GM23248 (cell line): ENCODE data around the gene CPNE2. TPM values are rescaled to one million over a fixed set of nuclear protein-coding genes. Genes with fewer than 3 reads are reported as not detected.

Source experiments
- DNase-seq: peaks from one replicate; pipeline ENCODE4 v3.0.0-alpha.2; 2015
- H2AFZ ChIP-seq: fragments of 200-600 bp; sonication (generic); 2 replicates; pipeline ENCODE4 v1.6.1; 2016; ENCODE audit warnings: antibody characterized with exemption
- H3F3A ChIP-seq: fragments of 200-600 bp; sonication (generic); 2 replicates; pipeline ENCODE4 v1.6.1; 2016; ENCODE audit warnings: mild to moderate bottlenecking, antibody characterized with exemption, mixed run types; ENCODE audit not compliant: insufficient read depth
- H3K27ac ChIP-seq: fragments of 200-600 bp; sonication (generic); 2 replicates; pipeline ENCODE4 v1.5.1; 2016; ENCODE audit warnings: mild to moderate bottlenecking
- H3K27me3 ChIP-seq: fragments of 200-600 bp; sonication (generic); replicated peaks from 2 replicates; pipeline ENCODE4 v1.6.1; 2016; ENCODE audit warnings: mild to moderate bottlenecking; ENCODE audit not compliant: insufficient read depth
- H3K36me3 ChIP-seq: fragments of 200-600 bp; sonication (generic); 2 replicates; pipeline ENCODE4 v1.6.1; 2016; ENCODE audit warnings: low read depth, mild to moderate bottlenecking
- H3K4me1 ChIP-seq: fragments of 200-600 bp; sonication (generic); 2 replicates; pipeline ENCODE4 v1.6.1; 2016; ENCODE audit warnings: mild to moderate bottlenecking; ENCODE audit not compliant: insufficient read depth
- H3K4me2 ChIP-seq: fragments of 200-600 bp; sonication (generic); one replicate; pipeline ENCODE4 v1.6.1; 2016; ENCODE audit warnings: mild to moderate bottlenecking; ENCODE audit not compliant: unreplicated experiment
- H3K4me3 ChIP-seq: fragments of 200-600 bp; sonication (generic); 2 replicates; pipeline ENCODE4 v1.5.1; 2016; ENCODE audit warnings: mild to moderate bottlenecking
- H3K79me2 ChIP-seq: fragments of 200-600 bp; sonication (generic); 2 replicates; pipeline ENCODE4 v1.6.1; 2016; ENCODE audit warnings: mild to moderate bottlenecking; ENCODE audit not compliant: insufficient read depth
- H3K9ac ChIP-seq: fragments of 200-600 bp; sonication (generic); 2 replicates; pipeline ENCODE4 v1.6.1; 2016; ENCODE audit warnings: mild to moderate bottlenecking
- H3K9me2 ChIP-seq: fragments of 200-600 bp; sonication (generic); 2 replicates; pipeline ENCODE4 v1.6.1; 2016; ENCODE audit warnings: mixed run types, mild to moderate bottlenecking, moderate library complexity; ENCODE audit not compliant: insufficient read depth
- H3K9me3 ChIP-seq: fragments of 200-600 bp; sonication (generic); one replicate; pipeline ENCODE4 v1.6.1; 2017; ENCODE audit warnings: low read depth
- H4K20me1 ChIP-seq: fragments of 200-600 bp; sonication (generic); 2 replicates; pipeline ENCODE4 v1.6.0; 2016; ENCODE audit not compliant: insufficient read depth
- EZH2 ChIP-seq: fragments of 200-600 bp; sonication (generic); IDR thresholded peaks from 2 replicates; pipeline ENCODE4 v1.6.1; 2018; ENCODE audit warnings: antibody characterized with exemption, mild to moderate bottlenecking; ENCODE audit not compliant: insufficient read depth, poor library complexity, severe bottlenecking
- EZH2phosphoT487 ChIP-seq: fragments of 200-600 bp; sonication (generic); IDR thresholded peaks from 2 replicates; pipeline ENCODE4 v1.6.1; 2018; ENCODE audit warnings: antibody characterized with exemption, moderate library complexity, mild to moderate bottlenecking, low read depth; ENCODE audit not compliant: insufficient read depth
- WGBS, 2 experiments: methylation state at CpG; one replicate each; pipeline ENCODE4 v1.1.6; 2015 to 2017; ENCODE audit warnings: low lambda C conversion rate in 2 of 2, low coverage in 1 of 2; ENCODE audit errors: missing lambda C conversion rate in 2 of 2; 5-methylcytosine and 5-hydroxymethylcytosine counted together
- in situ Hi-C: fragments of 300-500 bp; cut with MboI; formaldehyde crosslinking; loops from 2 replicates; pipeline ENCODE4 v1.15.0; 2020
- polyA plus RNA-seq: library from polyadenylated mRNA; unstranded; fragments of >200 nt; fragmentation: Nextera tagmentation; extraction: Ambion mirVana; gene quantifications from 2 replicates; pipeline ENCODE4 v1.2.1, GENCODE V29; 2016
- total RNA-seq: library from RNA; depleted of rRNA; stranded (reverse); fragments of >200 nt; shearing (Covaris generic); gene quantifications from 2 replicates; pipeline ENCODE4 v1.2.3, GENCODE V29; 2014

The CPNE2 gene
- total and polyA plus RNA-seq, 2 experiments from 2014 or later: 9.0 to 13.9 TPM

DNA sequence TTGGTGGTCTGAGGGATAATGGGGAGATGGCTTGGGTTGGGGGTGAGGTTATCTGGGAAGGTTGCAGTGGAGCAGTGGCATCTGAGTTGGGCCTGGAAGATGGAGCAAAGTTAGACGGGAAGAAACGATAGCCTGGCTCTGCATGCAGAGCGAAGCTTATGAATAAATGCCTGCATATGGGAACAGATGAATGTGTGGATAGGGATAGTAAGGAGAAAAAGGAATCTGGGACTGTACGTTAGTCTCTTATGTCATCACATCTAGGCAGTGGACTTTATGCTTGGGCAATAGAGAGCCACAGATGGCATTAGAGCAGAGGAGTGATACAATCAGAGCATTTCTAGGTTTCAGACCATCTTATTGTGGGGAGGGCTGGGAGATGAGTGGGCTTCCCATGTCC, 33.0 kb downstream of the CPNE2 start:
- Histone ChIP-seq H3K79me2 (no peaks in the 10 kb centered on the region), H2AFZ (no peak overlapping the region), H3K36me3 (no peaks in the 10 kb centered on the region), H3K9me2 (no peaks in the 10 kb centered on the region), H3K4me1 (no peaks in the 10 kb centered on the region), H3K4me3 (no peak overlapping the region), H3K27me3 (no peaks in the 10 kb centered on the region), H3K9me3 (no peaks in the 10 kb centered on the region), H4K20me1 (no peaks in the 10 kb centered on the region), H3F3A (no peaks in the 10 kb centered on the region), H3K9ac (no peak overlapping the region), H3K4me2 (no peak overlapping the region), H3K27ac (no peak overlapping the region)
- in situ Hi-C loops: no loop called here
- DNase-seq: no peak
- 89 to 96% methylated on average over 4 of the region's 4 CpGs for WGBS, 2 experiments
- TF ChIP-seq EZH2 (no peak), EZH2phosphoT487 (no peak)

DNA sequence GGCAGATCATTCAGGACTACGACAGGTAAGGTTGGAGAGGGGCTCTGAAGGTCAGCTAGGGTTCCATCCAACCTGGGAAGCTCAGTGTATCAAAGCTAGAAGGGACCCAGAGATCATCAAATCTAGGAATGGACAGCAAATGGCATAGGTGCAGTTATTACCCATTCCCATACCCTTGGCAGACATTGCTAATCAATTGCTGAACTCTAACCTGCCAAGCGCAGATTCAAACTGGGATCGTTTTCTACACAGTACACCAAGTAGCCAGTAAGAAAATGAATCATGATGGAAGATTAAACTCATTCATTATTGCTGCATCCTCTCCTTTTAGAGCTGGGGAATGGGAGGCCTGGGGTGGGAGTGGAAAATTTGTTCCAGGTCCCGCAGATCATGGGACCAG, 33.6 kb downstream of the CPNE2 start:
- in situ Hi-C loops: no loop called here
- no peaks in the 10 kb centered on the region for H3K9me2 ChIP-seq

DNA sequence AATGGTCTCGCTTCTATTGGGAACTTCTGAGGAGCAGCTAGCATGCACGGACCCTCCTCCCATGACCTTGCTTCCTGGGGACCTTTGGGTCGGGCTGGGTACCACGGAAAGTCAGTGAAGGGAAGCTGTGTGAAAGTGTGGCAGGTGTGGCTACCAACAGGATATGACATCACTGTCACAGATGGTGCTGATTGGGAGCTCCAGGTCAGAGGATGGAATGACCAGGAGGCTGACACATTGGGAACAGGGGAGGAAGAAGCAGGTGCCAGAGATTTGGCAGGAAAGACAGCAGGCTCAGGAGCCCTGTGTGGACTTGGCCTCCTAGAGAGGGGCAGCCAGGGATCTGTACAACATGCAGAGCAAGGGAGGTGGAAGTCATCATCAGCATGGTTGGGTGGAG, 34.0 kb downstream of the CPNE2 start:
- DNase-seq: no peak
- 73 to 86% methylated on average over 4 of the region's 4 CpGs for WGBS, 2 experiments
- TF ChIP-seq EZH2: no peak
- no peak for TF ChIP-seq EZH2phosphoT487
- in situ Hi-C loops: no loop called here
- H3K9ac ChIP-seq: no peak overlapping the region
- no peak overlapping the region for H3K4me3 ChIP-seq
- H3K27ac ChIP-seq: no peak overlapping the region
- H3K27me3 ChIP-seq: no peaks in the 10 kb centered on the region
- no peaks in the 10 kb centered on the region for H3K79me2 ChIP-seq
- H3F3A ChIP-seq: no peaks in the 10 kb centered on the region
- H3K36me3 ChIP-seq: no peaks in the 10 kb centered on the region
- H3K4me2 ChIP-seq: no peak overlapping the region
- no peak overlapping the region for H2AFZ ChIP-seq
- H3K4me1 ChIP-seq: no peaks in the 10 kb centered on the region
- H4K20me1 ChIP-seq: no peaks in the 10 kb centered on the region
- no peaks in the 10 kb centered on the region for H3K9me2 ChIP-seq
- H3K9me3 ChIP-seq: no peaks in the 10 kb centered on the region

More for the DNA sequence above, 33.6 kb downstream of the CPNE2 start:
- Histone ChIP-seq H3K9ac (no peak overlapping the region), H3K9me3 (no peaks in the 10 kb centered on the region), H2AFZ (no peak overlapping the region), H3K79me2 (no peaks in the 10 kb centered on the region), H3K27me3 (no peaks in the 10 kb centered on the region), H3F3A (no peaks in the 10 kb centered on the region), H3K4me1 (no peaks in the 10 kb centered on the region), H3K4me3 (no peak overlapping the region), H3K4me2 (no peak overlapping the region), H3K36me3 (no peaks in the 10 kb centered on the region), H4K20me1 (no peaks in the 10 kb centered on the region), H3K27ac (no peak overlapping the region)
- TF ChIP-seq EZH2phosphoT487: no peak
- no peak for TF ChIP-seq EZH2
- WGBS, 2 experiments: 98 to 99% methylated on average over 4 of the region's 4 CpGs
- no peak for DNase-seq

- H3F3A ChIP-seq: no peaks in the 10 kb centered on the region
- H3K4me2 ChIP-seq: no peak overlapping the region
- H3K9me3 ChIP-seq: no peaks in the 10 kb centered on the region
- no peaks in the 10 kb centered on the region for H3K36me3 ChIP-seq
- H3K4me3 ChIP-seq: no peak overlapping the region
- no peak overlapping the region for H2AFZ ChIP-seq
- H3K4me1 ChIP-seq: no peaks in the 10 kb centered on the region
- no peak overlapping the region for H3K27ac ChIP-seq
- H3K27me3 ChIP-seq: no peaks in the 10 kb centered on the region
- H3K9ac ChIP-seq: no peak overlapping the region
- DNase-seq: no peak
- no peaks in the 10 kb centered on the region for H4K20me1 ChIP-seq
- WGBS, 2 experiments: 94 to 96% methylated on average over 5 of the region's 5 CpGs
- in situ Hi-C loops: no loop called here
- TF ChIP-seq EZH2phosphoT487 (no peak), EZH2 (no peak)
- H3K79me2 ChIP-seq: no peaks in the 10 kb centered on the region
- no peaks in the 10 kb centered on the region for H3K9me2 ChIP-seq
Measured at GRCh38 chr16:57127037-57127763, 34.8 kb downstream of the CPNE2 start.
